NB4 (cell line): ENCODE results near the gene PMEPA1.

ENCODE experiments used
- DNase-seq: peaks from one replicate; pipeline ENCODE4 v3.0.0; 2010; ENCODE audit warnings: low read depth
- H3K4me3 ChIP-seq: one replicate; pipeline ENCODE4 v1.5.1; 2011; ENCODE audit warnings: mild to moderate bottlenecking, low read depth, low read length, moderate library complexity
- CTCF ChIP-seq: IDR thresholded peaks from one replicate; pipeline ENCODE4 v1.5.1; 2012; ENCODE audit warnings: low read depth, low read length
- MYC ChIP-seq: IDR thresholded peaks from 2 replicates; pipeline ENCODE4 v1.6.1; 2011; ENCODE audit warnings: low read depth, low read length
- POLR2A ChIP-seq: IDR thresholded peaks from 2 replicates; pipeline ENCODE4 v1.6.1; 2011; ENCODE audit warnings: mild to moderate bottlenecking; ENCODE audit not compliant: insufficient read length; ENCODE audit errors: extremely low read depth
- TF ChIP-seq, protein P1 (sequence below): IDR thresholded peaks from 2 replicates; pipeline ENCODE4 v1.6.1; 2011; ENCODE audit warnings: low read depth, low read length

The PMEPA1 gene

GRCh38 chr20:57617079-57617795 is 92.6 kb downstream of the PMEPA1 start:
- H3K4me3 ChIP-seq, result no peak overlapping the region
- TF ChIP-seq, protein P1, sequence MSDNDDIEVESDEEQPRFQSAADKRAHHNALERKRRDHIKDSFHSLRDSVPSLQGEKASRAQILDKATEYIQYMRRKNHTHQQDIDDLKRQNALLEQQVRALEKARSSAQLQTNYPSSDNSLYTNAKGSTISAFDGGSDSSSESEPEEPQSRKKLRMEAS, result no peak
- TF ChIP-seq MYC (no peak), POLR2A (no peak), CTCF (no peak)
- no peak for DNase-seq

GRCh38 chr20:57616143-57616951 is 93.5 kb downstream of the PMEPA1 start:
- H3K4me3 ChIP-seq, result no peak overlapping the region
- TF ChIP-seq CTCF, result no peak
- TF ChIP-seq, protein P1, result no peak
- no peak for TF ChIP-seq MYC
- TF ChIP-seq POLR2A, result no peak
- no peak for DNase-seq

DNA sequence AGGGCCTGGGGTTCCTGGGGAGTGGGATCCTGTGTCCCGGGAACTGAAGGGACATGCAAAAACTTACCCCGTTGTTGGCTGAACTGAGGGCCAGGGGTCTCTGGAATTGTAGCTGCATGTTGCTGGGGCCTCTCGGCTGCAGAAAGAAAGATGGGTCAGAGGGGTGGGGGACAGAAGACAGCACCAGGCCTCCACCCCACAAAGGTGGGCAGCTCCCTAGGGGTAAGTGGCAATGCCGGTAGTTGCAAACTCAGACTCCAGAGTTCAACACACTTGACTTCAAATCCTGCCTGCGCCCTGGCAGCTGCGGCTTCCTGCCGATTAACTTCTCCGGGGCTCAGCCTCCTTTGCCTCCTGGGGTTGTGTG is 94.4 kb downstream of the PMEPA1 start:
- DNase-seq, result no peak
- H3K4me3 ChIP-seq, result no peak overlapping the region
- TF ChIP-seq, protein P1, result no peak
- TF ChIP-seq MYC (no peak), CTCF (no peak), POLR2A (no peak)

DNA sequence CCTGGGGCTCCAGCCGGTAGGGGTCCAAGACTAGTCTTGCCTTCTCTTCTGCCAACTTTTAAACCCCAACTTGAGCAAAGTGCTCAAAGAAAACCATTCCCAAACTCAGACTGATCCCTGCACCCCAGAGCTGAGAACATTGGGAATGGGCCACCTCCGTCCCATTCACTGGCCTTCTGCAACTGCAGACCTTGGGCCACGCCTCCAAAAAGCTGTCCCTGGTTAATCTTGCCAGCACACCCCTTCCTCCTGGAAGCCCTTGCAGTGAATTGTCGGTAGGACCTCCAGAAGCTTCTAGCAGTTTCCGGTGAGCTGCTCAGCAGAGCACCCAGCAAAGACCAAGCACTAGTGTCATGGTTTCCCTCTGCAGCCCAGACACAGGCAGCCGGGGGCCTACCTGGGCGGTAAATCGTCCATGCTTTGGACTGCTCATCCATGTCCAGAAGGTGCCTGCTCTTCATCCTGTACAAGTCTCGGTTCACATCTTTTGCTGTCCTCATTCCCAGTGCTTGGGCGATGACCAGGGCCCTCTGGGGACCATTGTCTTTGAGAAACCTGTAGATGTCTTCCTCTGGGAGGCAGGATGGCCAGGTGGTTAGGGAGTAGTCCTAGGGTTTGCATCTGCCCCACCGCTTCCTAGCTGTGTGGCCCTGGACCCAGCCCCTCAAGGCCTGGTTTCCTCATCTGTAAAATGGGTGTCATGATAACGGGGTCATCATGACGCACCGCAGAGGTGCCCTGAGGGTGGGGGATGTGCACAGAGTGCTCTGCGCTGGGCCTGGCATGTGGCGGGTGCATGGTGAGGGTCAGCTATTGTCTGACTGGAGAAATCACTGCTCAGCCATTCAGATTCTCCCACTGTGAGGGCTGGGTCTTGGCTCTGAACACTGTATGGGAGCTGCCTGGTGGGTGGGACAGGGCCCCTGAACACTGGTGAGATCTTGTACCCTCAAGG is 95.0 kb downstream of the PMEPA1 start:
- DNase-seq, result no peak
- H3K4me3 ChIP-seq, result no peak overlapping the region
- TF ChIP-seq CTCF (no peak), MYC (no peak), POLR2A (no peak)
- TF ChIP-seq, protein P1, result no peak

DNA sequence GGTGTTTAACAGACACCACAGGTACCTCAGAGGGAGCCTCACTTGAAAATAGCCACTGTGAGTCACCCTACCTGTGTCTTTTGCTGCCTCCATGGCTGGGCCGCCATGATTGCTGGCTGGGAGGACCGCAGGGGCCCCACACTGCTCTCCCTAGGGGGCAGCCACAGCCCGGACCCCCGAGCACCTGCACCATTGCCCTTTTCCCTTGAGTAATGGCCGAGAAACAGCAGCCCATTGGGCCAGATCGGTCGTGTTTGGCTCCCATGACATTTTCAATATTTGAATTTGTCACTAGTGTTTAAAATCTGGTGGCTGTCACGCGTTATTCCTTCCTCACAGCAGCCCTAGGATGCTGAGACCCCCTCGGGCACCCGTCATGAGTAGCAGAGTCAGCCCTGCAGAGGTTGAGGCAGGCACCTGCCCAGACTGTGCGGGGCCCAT is 96.3 kb downstream of the PMEPA1 start:
- no peak for DNase-seq
- no peak overlapping the region for H3K4me3 ChIP-seq
- TF ChIP-seq POLR2A (no peak), MYC (no peak), CTCF (no peak)
- TF ChIP-seq, protein P1, result no peak
